ENCODE measurements around the gene MOB3B. TPM values are rescaled to one million over a fixed set of nuclear protein-coding genes. Genes with fewer than 3 reads are reported as not detected.
A peak's percentile ranks its signal among the peaks of the same experiment; 100 is the strongest.

Gene MOB3B
- polyA plus RNA-seq, 2 donors, result 2.0 to 2.5 TPM

DNA sequence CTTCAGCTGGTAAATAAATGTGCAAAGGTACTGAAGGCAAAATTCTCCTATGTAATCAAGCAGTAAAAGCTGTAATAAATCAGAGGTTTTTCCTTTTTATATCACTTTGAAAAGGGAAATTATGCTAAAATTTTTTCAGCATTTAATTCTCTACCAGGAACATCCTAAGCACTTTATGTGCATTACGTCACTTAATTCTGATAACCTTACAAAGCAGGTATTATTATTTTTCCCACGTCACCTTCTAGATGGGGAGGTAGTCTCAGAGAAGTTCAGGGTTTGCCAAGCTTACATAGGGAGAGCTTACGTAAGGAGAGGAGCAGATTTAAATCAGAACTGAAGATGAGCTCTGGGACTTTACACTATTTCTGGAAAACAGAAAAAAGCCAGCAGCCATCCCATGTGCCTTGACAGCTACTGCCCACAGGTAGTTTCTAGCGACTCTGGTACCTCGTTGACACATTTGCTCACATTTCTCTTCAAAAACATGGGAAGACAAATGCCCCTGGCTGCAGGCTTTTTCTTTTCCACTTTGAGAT is 84.5 kb downstream of the MOB3B start:
- WGBS, 2 donors, result 92 to 94% methylated on average over 5 of the region's 5 CpGs

GRCh38 chr9:27442464-27442863 is 87.2 kb downstream of the MOB3B start:
- no peak overlapping the region for H3K27ac ChIP-seq (ENCODE audit: low read depth in 2 of 2, low read length in 1 of 2)
- 53 to 60% methylated on average over 4 of the region's 4 CpGs for WGBS, 2 donors
- H3K9me3 ChIP-seq (ENCODE audit: control insufficient read depth in 2 of 2, insufficient read depth in 1 of 2, low read depth in 1 of 2, low read length in 1 of 2), result no peaks in the 10 kb centered on the region
- H3K27me3 ChIP-seq (ENCODE audit: control insufficient read depth in 1 of 2, insufficient read depth in 2 of 2, low read length in 2 of 2), result no peaks in the 10 kb centered on the region
- H3K4me3 ChIP-seq (ENCODE audit: low read depth in 1 of 2, low read length in 2 of 2), result no peak overlapping the region
- no peaks in the 10 kb centered on the region for H3K36me3 ChIP-seq (ENCODE audit: control insufficient read depth in 2 of 2, insufficient read depth in 2 of 2, low read length in 1 of 2)
- H3K4me1 ChIP-seq (ENCODE audit: control insufficient read depth in 2 of 2, insufficient read depth in 2 of 2, low read length in 1 of 2), result peaks cover 0 to 7% of the 10 kb centered on the region in 2 donors

More for the DNA sequence above, 84.5 kb downstream of the MOB3B start:
- Histone ChIP-seq H3K9me3 (ENCODE audit: control insufficient read depth in 2 of 2, insufficient read depth in 1 of 2, low read depth in 1 of 2, low read length in 1 of 2) (no peaks in the 10 kb centered on the region), H3K27ac (ENCODE audit: low read depth in 2 of 2, low read length in 1 of 2) (no peak overlapping the region), H3K27me3 (ENCODE audit: control insufficient read depth in 1 of 2, insufficient read depth in 2 of 2, low read length in 2 of 2) (no peaks in the 10 kb centered on the region), H3K4me1 (ENCODE audit: control insufficient read depth in 2 of 2, insufficient read depth in 2 of 2, low read length in 1 of 2) (peaks cover 0 to 4% of the 10 kb centered on the region in 2 donors), H3K36me3 (ENCODE audit: control insufficient read depth in 2 of 2, insufficient read depth in 2 of 2, low read length in 1 of 2) (no peaks in the 10 kb centered on the region), H3K4me3 (ENCODE audit: low read depth in 1 of 2, low read length in 2 of 2) (no peak overlapping the region)

DNA sequence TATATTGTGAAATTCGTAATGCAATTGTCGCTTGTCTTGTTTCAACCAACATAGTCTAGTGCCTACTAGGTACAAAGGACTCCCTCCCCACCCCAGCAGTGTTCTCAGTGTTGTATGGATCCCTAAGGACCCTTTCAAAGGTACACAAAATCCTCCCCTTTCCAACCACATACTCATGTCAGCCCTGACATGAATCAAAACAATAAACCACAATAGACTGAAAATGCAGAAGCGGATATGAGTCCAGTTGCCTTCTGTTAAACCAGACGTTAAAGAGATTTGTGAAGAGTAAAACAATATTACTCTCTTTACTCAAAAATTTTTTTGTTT is 87.9 kb downstream of the MOB3B start:
- Histone ChIP-seq H3K36me3 (ENCODE audit: control insufficient read depth in 2 of 2, insufficient read depth in 2 of 2, low read length in 1 of 2) (no peaks in the 10 kb centered on the region), H3K9me3 (ENCODE audit: control insufficient read depth in 2 of 2, insufficient read depth in 1 of 2, low read depth in 1 of 2, low read length in 1 of 2) (no peaks in the 10 kb centered on the region), H3K27ac (ENCODE audit: low read depth in 2 of 2, low read length in 1 of 2) (no peak overlapping the region), H3K27me3 (ENCODE audit: control insufficient read depth in 1 of 2, insufficient read depth in 2 of 2, low read length in 2 of 2) (no peaks in the 10 kb centered on the region), H3K4me3 (ENCODE audit: low read depth in 1 of 2, low read length in 2 of 2) (no peak overlapping the region), H3K4me1 (ENCODE audit: control insufficient read depth in 2 of 2, insufficient read depth in 2 of 2, low read length in 1 of 2) (peaks cover 0 to 7% of the 10 kb centered on the region in 2 donors)
- 81 to 88% methylated on average over 4 of the region's 4 CpGs for WGBS, 2 donors

DNA sequence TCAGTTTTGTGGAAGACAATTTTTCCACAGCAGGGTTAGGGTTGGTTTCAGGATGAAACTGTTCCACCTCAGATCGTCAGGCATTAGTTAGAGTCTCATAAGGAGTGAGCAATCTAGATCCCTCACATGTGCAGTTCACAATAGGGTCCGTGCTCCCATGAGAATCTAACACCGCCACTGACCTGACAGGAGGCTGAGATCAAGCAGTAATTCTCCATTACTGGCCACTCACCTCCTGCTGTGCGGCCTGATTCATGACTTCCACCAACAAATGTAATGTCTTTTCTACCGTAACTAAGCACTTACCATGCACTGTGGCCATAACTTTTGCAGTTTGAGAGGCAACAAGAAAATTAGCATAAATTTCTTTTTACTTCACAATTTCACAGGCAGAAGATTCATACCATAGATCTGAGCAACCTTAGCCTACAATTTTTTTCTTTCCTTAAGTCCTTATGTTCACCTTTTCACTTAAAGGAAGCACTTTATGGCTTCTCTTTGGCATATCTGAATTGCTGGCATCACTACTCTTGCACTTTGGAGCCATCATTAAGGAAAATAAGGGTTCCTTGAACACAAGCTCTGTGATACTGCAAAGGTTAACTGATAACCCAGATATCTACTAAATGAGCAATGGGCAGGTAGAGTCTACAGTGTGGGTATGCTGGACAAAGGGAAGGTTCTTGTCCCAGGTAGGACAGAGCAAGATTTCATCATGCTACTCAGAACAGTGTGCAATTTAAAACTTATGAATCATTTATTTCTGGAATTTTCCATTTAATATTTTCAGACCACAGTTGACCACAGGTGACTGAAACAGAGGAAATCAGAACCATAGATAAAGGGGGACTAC is 88.5 kb downstream of the MOB3B start:
- no peaks in the 10 kb centered on the region for H3K27me3 ChIP-seq (ENCODE audit: control insufficient read depth in 1 of 2, insufficient read depth in 2 of 2, low read length in 2 of 2)
- H3K4me1 ChIP-seq (ENCODE audit: control insufficient read depth in 2 of 2, insufficient read depth in 2 of 2, low read length in 1 of 2), result peaks cover 0 to 7% of the 10 kb centered on the region in 2 donors
- H3K9me3 ChIP-seq (ENCODE audit: control insufficient read depth in 2 of 2, insufficient read depth in 1 of 2, low read depth in 1 of 2, low read length in 1 of 2), result no peaks in the 10 kb centered on the region
- no peak overlapping the region for H3K27ac ChIP-seq (ENCODE audit: low read depth in 2 of 2, low read length in 1 of 2)
- H3K36me3 ChIP-seq (ENCODE audit: control insufficient read depth in 2 of 2, insufficient read depth in 2 of 2, low read length in 1 of 2), result no peaks in the 10 kb centered on the region
- no peak overlapping the region for H3K4me3 ChIP-seq (ENCODE audit: low read depth in 1 of 2, low read length in 2 of 2)
- 87 to 95% methylated on average over 5 of the region's 5 CpGs for WGBS, 2 donors

- Histone ChIP-seq H3K27ac (ENCODE audit: low read depth in 2 of 2, low read length in 1 of 2) (no peak overlapping the region), H3K4me3 (ENCODE audit: low read depth in 1 of 2, low read length in 2 of 2) (no peak overlapping the region), H3K9me3 (ENCODE audit: control insufficient read depth in 2 of 2, insufficient read depth in 1 of 2, low read depth in 1 of 2, low read length in 1 of 2) (no peaks in the 10 kb centered on the region), H3K4me1 (ENCODE audit: control insufficient read depth in 2 of 2, insufficient read depth in 2 of 2, low read length in 1 of 2) (peaks cover 0 to 7% of the 10 kb centered on the region in 2 donors), H3K27me3 (ENCODE audit: control insufficient read depth in 1 of 2, insufficient read depth in 2 of 2, low read length in 2 of 2) (no peaks in the 10 kb centered on the region), H3K36me3 (ENCODE audit: control insufficient read depth in 2 of 2, insufficient read depth in 2 of 2, low read length in 1 of 2) (no peaks in the 10 kb centered on the region)
- WGBS, 2 donors, result 79 to 85% methylated on average over 7 of the region's 7 CpGs
Observed at GRCh38 chr9:27438522-27438921, 91.1 kb downstream of the MOB3B start.

GRCh38 chr9:27437652-27438373 is 91.8 kb downstream of the MOB3B start:
- no peaks in the 10 kb centered on the region for H3K9me3 ChIP-seq (ENCODE audit: control insufficient read depth in 2 of 2, insufficient read depth in 1 of 2, low read depth in 1 of 2, low read length in 1 of 2)
- no peaks in the 10 kb centered on the region for H3K27me3 ChIP-seq (ENCODE audit: control insufficient read depth in 1 of 2, insufficient read depth in 2 of 2, low read length in 2 of 2)
- H3K4me3 ChIP-seq (ENCODE audit: low read depth in 1 of 2, low read length in 2 of 2), result no peak overlapping the region
- H3K36me3 ChIP-seq (ENCODE audit: control insufficient read depth in 2 of 2, insufficient read depth in 2 of 2, low read length in 1 of 2), result no peaks in the 10 kb centered on the region
- peak overlapping the region; percentile 14 to 15 for H3K27ac ChIP-seq (ENCODE audit: low read depth in 2 of 2, low read length in 1 of 2)
- H3K4me1 ChIP-seq (ENCODE audit: control insufficient read depth in 2 of 2, insufficient read depth in 2 of 2, low read length in 1 of 2), result peaks cover 0 to 7% of the 10 kb centered on the region in 2 donors
- 54 to 71% methylated on average over 6 of the region's 6 CpGs for WGBS, 2 donors

GRCh38 chr9:27436234-27436633 is 93.4 kb downstream of the MOB3B start:
- Histone ChIP-seq H3K27ac (ENCODE audit: low read depth in 2 of 2, low read length in 1 of 2) (no peak overlapping the region), H3K9me3 (ENCODE audit: control insufficient read depth in 2 of 2, insufficient read depth in 1 of 2, low read depth in 1 of 2, low read length in 1 of 2) (no peaks in the 10 kb centered on the region), H3K36me3 (ENCODE audit: control insufficient read depth in 2 of 2, insufficient read depth in 2 of 2, low read length in 1 of 2) (no peaks in the 10 kb centered on the region), H3K4me3 (ENCODE audit: low read depth in 1 of 2, low read length in 2 of 2) (no peak overlapping the region), H3K27me3 (ENCODE audit: control insufficient read depth in 1 of 2, insufficient read depth in 2 of 2, low read length in 2 of 2) (no peaks in the 10 kb centered on the region), H3K4me1 (ENCODE audit: control insufficient read depth in 2 of 2, insufficient read depth in 2 of 2, low read length in 1 of 2) (peaks cover 0 to 3% of the 10 kb centered on the region in 2 donors)
- WGBS, 2 donors, result 42 to 51% methylated on average over 3 of the region's 3 CpGs

DNA sequence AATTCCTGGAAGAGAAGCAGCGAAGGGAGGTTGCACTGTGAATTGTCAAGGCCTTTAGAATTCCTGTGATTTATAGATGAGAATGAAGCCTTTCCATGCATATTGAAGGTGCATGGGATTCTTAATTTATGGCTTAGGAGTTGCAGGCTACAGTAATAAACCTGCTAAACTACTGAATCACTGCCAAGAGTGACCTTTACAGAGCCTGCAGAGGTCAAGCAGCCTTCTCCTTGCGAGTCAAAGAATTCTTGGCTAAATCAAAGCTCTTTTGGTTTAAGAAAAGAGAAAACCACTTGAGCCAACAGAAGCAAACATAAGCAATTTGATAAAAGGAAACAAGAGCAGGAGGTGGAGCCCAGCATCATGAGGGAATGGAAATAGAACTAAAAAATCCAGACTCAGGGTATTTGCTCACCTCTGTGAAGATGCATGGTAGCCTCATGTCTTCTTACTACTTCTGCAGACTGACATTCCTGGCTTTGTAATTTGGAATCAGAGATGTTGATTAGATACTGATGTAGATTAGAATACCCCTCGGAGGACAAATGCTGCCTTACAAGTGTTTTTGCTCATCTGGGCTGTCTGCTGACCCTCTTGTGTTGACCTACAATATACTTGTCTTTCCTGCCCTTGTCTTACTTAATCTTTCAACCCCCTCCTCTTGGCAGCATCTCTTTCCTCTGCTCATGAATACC is 95.8 kb downstream of the MOB3B start:
- H3K27ac ChIP-seq (ENCODE audit: low read depth in 2 of 2, low read length in 1 of 2), result no peak overlapping the region
- H3K4me1 ChIP-seq (ENCODE audit: control insufficient read depth in 2 of 2, insufficient read depth in 2 of 2, low read length in 1 of 2), result peaks cover 0 to 7% of the 10 kb centered on the region in 2 donors
- 62 to 68% methylated on average over 3 of the region's 3 CpGs for WGBS, 2 donors

DNA sequence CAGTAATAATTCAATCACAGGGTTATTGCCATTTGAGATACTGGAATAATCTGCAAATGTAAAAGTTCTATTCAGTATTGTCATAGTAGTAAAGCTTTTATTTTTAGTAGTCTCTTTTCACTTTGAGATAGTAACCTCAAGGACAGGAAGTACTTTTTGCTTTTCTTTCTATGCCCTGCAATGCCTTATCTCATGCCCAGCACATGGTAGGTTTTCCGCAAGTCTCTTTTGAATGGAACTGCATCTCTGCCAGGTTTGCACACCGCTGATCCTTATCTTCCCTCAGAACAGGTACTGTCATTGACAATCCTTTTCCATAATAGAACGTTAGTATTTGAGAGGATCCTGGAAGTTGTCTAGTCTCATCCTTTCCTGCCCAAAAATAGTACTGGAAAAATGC is 97.3 kb downstream of the MOB3B start:
- Histone ChIP-seq H3K27ac (ENCODE audit: low read depth in 2 of 2, low read length in 1 of 2) (no peak overlapping the region), H3K27me3 (ENCODE audit: control insufficient read depth in 1 of 2, insufficient read depth in 2 of 2, low read length in 2 of 2) (no peaks in the 10 kb centered on the region), H3K9me3 (ENCODE audit: control insufficient read depth in 2 of 2, insufficient read depth in 1 of 2, low read depth in 1 of 2, low read length in 1 of 2) (no peaks in the 10 kb centered on the region), H3K36me3 (ENCODE audit: control insufficient read depth in 2 of 2, insufficient read depth in 2 of 2, low read length in 1 of 2) (no peaks in the 10 kb centered on the region), H3K4me3 (ENCODE audit: low read depth in 1 of 2, low read length in 2 of 2) (no peak overlapping the region), H3K4me1 (ENCODE audit: control insufficient read depth in 2 of 2, insufficient read depth in 2 of 2, low read length in 1 of 2) (peaks cover 0 to 4% of the 10 kb centered on the region in 2 donors)
- 53 to 55% methylated on average over 3 of the region's 3 CpGs for WGBS, 2 donors

More for the DNA sequence above, 95.8 kb downstream of the MOB3B start:
- H3K27me3 ChIP-seq (ENCODE audit: control insufficient read depth in 1 of 2, insufficient read depth in 2 of 2, low read length in 2 of 2), result no peaks in the 10 kb centered on the region
- no peaks in the 10 kb centered on the region for H3K36me3 ChIP-seq (ENCODE audit: control insufficient read depth in 2 of 2, insufficient read depth in 2 of 2, low read length in 1 of 2)
- H3K9me3 ChIP-seq (ENCODE audit: control insufficient read depth in 2 of 2, insufficient read depth in 1 of 2, low read depth in 1 of 2, low read length in 1 of 2), result no peaks in the 10 kb centered on the region
- no peak overlapping the region for H3K4me3 ChIP-seq (ENCODE audit: low read depth in 1 of 2, low read length in 2 of 2)
